BJ (cell line): Measurements from ENCODE around the gene ITGA2B. TPM values are rescaled to one million over a fixed set of nuclear protein-coding genes. Genes with fewer than 3 reads are reported as not detected.

Source experiments
- CTCF ChIA-PET: fragments of 350-600 bp; formaldehyde crosslinking; extraction: SDS; loops from one replicate; lab custom pipeline; 2021; ENCODE audit warnings: antibody characterized with exemption, inconsistent platforms; lab: Yijun Ruan, JAX
- POLR2A ChIA-PET: fragments of 300-600 bp; sonication (Branson Sonifier 250); formaldehyde crosslinking; extraction: SDS; loops from one replicate; lab custom pipeline; 2021; ENCODE audit warnings: antibody characterized with exemption; lab: Charles Lee
- DNase-seq: peaks from one replicate; pipeline ENCODE4 v3.0.0-alpha.2; 2011; ENCODE audit warnings: low read depth
- H3K27me3 ChIP-seq: 2 replicates; pipeline ENCODE4 v1.6.0; 2011; ENCODE audit warnings: low read length; ENCODE audit not compliant: control insufficient read depth, insufficient read depth
- H3K36me3 ChIP-seq: 2 replicates; pipeline ENCODE4 v1.5.1; 2011; ENCODE audit warnings: low read length; ENCODE audit not compliant: control insufficient read depth, insufficient read depth
- H3K4me3 ChIP-seq: 2 replicates; pipeline ENCODE4 v1.5.1; 2011; ENCODE audit warnings: low read depth, mild to moderate bottlenecking, control low read depth, low read length
- polyA plus RNA-seq: library from polyadenylated mRNA; depleted of rRNA; stranded (reverse); fragments of >200 nt; gene quantifications from 2 replicates; pipeline ENCODE4 v1.2.3, GENCODE V29; 2011
- TF ChIP-seq, protein P1 (sequence below): IDR thresholded peaks from 2 replicates; pipeline ENCODE4 v1.5.1; 2011; ENCODE audit warnings: low read depth, mild to moderate bottlenecking, control low read depth, inconsistent platforms, low read length, moderate library complexity; ENCODE audit not compliant: insufficient read depth

Gene ITGA2B
- polyA plus RNA-seq, 1 experiment: 0.11 TPM

DNA sequence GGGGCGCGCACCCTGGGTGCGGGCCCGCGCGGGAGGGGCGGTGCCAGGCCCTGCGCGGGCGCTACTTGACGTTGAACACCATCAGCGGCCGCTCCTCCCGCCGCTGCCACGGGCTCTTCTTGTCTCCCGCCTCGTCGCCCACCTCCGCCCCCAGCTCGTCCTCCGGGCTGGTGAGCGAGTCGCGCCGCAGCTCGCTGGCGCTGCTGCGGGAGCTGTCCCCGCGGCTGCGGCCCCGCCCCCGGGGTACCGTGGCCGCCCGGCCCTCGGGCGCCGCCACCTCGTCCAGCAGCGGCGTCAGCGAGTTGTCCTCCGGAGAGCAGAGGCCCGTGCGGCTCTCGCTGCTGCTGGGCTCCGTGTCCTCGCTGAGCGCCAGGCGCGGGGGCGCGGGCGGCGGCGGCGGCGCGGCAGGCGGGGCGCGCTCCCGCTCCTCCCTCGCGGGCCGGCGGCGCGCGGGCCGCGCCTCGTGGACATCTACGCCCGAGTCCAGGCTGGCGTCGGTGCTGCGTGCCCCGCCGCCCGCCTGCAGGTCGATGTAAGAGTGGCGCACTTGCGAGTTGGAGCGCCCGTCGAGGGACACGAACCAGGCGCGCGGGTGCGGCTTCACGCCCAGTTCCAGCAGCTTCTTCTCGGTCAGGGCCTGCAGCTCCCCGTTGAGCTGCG, 35.6 kb downstream of the ITGA2B start:
- ChIA-PET CTCF (interaction anchor here (0.6 to 7.1 kb wide), 7 partner anchors 7 to 309 kb away, joined by 3 to 69 read pairs (median 4); partner anchors contain the start of genes FAM171A2 and GRN), POLR2A (no interaction called here)
- H3K4me3 ChIP-seq: peak overlapping the region; percentile 21; the same call in 1 of the 2 replicates
- H3K27me3 ChIP-seq: no peaks in the 10 kb centered on the region
- peaks cover 22% of the 10 kb centered on the region for H3K36me3 ChIP-seq
- TF ChIP-seq, protein P1, sequence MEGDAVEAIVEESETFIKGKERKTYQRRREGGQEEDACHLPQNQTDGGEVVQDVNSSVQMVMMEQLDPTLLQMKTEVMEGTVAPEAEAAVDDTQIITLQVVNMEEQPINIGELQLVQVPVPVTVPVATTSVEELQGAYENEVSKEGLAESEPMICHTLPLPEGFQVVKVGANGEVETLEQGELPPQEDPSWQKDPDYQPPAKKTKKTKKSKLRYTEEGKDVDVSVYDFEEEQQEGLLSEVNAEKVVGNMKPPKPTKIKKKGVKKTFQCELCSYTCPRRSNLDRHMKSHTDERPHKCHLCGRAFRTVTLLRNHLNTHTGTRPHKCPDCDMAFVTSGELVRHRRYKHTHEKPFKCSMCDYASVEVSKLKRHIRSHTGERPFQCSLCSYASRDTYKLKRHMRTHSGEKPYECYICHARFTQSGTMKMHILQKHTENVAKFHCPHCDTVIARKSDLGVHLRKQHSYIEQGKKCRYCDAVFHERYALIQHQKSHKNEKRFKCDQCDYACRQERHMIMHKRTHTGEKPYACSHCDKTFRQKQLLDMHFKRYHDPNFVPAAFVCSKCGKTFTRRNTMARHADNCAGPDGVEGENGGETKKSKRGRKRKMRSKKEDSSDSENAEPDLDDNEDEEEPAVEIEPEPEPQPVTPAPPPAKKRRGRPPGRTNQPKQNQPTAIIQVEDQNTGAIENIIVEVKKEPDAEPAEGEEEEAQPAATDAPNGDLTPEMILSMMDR: no peak
- no peak for DNase-seq

DNA sequence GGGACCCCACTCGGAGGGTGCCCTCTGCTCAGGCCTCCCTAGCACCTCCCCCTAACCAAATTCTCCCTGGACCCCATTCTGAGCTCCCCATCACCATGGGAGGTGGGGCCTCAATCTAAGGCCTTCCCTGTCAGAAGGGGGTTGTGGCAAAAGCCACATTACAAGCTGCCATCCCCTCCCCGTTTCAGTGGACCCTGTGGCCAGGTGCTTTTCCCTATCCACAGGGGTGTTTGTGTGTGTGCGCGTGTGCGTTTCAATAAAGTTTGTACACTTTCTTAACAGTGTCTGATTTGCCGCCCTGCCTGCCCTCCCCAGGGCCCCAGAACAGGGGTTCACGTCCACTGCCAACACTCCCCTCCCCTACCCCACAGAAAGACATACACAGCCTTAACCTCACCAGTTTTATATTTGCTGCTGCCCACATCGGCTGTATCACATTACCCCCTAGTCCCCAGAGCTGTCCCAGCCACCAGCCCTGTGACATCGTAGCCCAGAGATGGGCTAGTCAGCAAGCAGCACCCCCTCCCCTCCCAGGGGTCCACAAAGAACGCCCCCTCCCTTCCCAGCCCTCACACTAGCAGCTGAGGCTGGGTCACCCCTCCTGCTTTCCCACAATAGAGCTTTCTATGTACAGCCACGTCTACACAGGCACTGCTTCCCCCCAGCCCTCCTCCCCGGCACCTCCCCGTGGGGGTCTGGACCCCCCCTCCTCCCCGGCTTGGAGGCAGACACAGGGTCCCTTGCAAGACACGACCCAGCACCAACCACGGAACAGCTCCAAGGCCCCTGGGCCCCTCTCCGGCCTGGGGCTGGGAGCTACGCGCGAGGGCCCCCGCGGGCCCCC, 36.4 kb downstream of the ITGA2B start:
- CTCF ChIA-PET: interaction anchor here (0.6 to 7.1 kb wide), 6 partner anchors 8 to 170 kb away, joined by 3 to 69 read pairs (median 4); partner anchors contain the start of gene FAM171A2
- Histone ChIP-seq H3K36me3 (peaks cover 22% of the 10 kb centered on the region), H3K4me3 (no peak overlapping the region), H3K27me3 (no peaks in the 10 kb centered on the region)
- POLR2A ChIA-PET: no interaction called here
- DNase-seq: no peak
- TF ChIP-seq, protein P1: no peak

DNA sequence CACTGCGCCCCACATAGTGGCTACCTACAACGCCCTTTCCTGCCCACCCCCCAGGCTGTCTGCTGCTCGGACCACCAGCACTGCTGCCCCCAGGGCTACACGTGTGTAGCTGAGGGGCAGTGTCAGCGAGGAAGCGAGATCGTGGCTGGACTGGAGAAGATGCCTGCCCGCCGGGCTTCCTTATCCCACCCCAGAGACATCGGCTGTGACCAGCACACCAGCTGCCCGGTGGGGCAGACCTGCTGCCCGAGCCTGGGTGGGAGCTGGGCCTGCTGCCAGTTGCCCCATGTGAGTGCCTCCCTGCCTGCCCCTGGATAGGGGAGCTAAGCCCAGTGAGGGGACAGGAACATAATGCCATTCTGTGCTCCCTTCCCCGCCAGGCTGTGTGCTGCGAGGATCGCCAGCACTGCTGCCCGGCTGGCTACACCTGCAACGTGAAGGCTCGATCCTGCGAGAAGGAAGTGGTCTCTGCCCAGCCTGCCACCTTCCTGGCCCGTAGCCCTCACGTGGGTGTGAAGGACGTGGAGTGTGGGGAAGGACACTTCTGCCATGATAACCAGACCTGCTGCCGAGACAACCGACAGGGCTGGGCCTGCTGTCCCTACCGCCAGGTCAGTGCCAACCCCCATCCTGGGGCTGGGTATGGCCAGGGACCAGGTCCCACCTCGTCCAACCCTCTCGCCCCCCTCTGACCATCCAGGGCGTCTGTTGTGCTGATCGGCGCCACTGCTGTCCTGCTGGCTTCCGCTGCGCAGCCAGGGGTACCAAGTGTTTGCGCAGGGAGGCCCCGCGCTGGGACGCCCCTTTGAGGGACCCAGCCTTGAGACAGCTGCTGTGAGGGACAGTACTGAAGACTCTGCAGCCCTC, 37.3 kb downstream of the ITGA2B start:
- ChIA-PET CTCF (interaction anchor here (1.0 to 7.1 kb wide), 7 partner anchors 9 to 171 kb away, joined by 3 to 69 read pairs (median 6); partner anchors contain the start of gene FAM171A2), POLR2A (no interaction called here)
- TF ChIP-seq, protein P1: no peak
- no peak overlapping the region for H3K4me3 ChIP-seq
- DNase-seq: no peak
- H3K36me3 ChIP-seq: peaks cover 22% of the 10 kb centered on the region
- no peaks in the 10 kb centered on the region for H3K27me3 ChIP-seq

DNA sequence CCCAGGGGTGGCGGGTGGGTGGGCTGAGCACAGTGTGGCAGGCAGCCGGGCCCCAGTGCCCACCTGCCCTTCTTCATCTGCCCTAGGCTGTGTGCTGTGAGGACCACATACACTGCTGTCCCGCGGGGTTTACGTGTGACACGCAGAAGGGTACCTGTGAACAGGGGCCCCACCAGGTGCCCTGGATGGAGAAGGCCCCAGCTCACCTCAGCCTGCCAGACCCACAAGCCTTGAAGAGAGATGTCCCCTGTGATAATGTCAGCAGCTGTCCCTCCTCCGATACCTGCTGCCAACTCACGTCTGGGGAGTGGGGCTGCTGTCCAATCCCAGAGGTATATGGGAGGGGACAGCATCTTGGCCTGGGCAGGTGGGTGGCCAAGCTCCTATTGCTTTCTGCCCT, 38.0 kb downstream of the ITGA2B start:
- Histone ChIP-seq H3K27me3 (no peaks in the 10 kb centered on the region), H3K36me3 (peaks cover 22% of the 10 kb centered on the region), H3K4me3 (no peak overlapping the region)
- ChIA-PET POLR2A (no interaction called here), CTCF (interaction anchor here (1.0 to 7.1 kb wide), 7 partner anchors 10 to 171 kb away, joined by 3 to 69 read pairs (median 6); partner anchors contain the start of gene FAM171A2)
- DNase-seq: no peak
- TF ChIP-seq, protein P1: no peak
